Glomerular visceral epithelial cell (primary cell): ENCODE data around the gene PHLPP1.
A peak's percentile ranks its signal among the peaks of the same experiment; 100 is the strongest.

ENCODE experiments used
- DNase-seq: peaks from one replicate; pipeline ENCODE4 v3.0.0-alpha.2; 2016; ENCODE audit errors: extremely low spot score

PHLPP1 gene

DNA sequence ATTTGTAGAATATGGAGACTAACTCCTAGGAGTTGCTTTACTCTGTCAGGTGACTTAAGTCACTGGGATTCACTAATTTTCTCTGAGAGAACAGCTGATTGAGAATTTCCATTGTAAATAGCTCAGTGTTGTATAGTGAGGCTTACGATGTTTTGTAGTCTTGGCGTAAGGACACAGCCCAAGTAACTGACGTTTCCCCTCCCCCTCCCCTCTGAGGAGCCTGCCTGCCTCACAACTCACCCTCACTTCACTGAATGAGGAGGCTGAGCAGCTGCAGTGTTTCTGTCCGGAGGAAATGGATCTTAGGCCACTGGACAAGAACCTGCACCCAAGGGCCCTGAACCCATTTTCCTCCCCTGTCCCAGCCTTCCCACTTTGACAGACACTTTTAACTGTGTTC, 264.6 kb downstream of the PHLPP1 start:
- DNase-seq = no peak

DNA sequence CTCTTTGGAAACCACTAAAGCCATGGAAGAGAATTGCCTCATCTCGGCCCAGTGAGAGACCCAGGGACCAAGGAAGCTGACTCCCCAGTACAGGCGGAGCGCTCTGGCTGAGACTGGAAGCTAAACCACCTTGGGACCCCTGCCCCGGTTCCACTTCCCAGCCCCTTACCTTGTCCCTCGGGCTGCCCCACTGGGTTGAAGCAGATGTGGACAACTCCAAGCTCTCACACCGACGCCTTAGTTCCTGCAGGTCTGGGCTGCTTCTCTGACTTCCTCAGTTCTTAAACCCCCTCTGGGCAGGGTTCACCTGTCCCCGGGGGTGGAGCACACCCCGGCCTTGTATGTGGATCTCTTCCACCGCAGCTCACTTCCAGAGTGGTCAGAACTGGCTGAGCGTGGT, 266.2 kb downstream of the PHLPP1 start:
- no peak for DNase-seq

DNA sequence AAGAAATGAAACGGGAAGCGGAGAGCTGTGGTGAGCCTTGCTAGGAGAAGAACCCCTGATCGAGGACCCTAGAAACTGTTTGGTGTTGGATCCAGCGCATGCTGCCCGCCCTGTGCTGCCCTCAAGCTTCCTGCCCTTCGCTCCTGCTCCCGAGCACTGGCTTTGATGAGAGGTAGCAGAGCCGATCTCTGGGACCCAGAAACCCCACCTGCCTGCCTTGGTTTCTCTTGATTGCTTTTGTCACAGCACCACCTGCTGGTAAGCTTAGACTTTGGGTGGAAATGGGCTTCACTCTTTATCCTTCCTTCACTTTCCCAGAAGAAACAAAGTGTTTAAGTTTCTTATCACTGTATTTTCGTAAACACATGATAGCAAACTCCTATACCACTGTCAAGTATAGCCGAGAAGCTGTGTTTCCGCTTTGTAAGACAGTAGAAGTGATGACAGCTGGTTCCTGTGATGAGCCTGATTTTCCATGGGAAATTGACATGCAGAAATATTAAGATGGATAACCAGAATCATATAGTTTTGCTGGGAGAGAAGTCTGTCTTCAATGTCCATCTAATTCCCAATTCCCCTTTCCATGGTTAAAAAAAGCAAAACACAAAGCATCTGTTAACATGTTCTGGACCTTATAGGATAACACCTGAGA, 267.4 kb downstream of the PHLPP1 start:
- DNase-seq = peak; percentile 54

DNA sequence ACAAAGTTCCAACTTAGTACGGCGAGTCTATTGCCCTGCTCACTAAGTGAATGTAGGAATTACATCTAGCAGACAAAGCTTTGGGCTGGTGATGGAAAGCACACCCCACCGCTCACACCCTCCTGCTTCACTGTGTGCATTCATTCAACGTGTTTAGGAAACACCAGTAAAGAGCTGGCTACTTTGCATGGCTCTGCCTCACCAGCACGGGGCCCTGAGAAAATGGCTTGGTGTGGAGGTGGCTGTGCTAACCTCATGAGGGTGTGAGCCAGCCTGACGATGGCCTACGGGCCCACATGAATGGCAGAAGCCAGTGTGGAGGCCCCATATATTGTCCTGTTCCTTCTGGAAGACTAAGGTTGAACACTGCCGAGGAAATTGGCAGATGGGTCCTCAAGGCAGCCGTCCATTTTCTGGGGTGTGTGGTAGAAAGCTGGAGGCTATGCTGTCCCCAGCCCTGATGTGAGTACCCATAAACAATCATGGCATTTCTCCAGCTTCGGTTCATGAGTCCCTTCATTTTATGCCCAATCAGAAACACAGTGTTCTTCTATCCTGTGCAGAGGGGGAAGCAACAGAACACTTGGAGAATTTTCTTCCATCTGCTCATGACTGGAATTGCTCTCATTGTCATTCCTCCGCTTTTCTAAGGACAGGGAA, 269.4 kb downstream of the PHLPP1 start:
- DNase-seq = no peak

DNA sequence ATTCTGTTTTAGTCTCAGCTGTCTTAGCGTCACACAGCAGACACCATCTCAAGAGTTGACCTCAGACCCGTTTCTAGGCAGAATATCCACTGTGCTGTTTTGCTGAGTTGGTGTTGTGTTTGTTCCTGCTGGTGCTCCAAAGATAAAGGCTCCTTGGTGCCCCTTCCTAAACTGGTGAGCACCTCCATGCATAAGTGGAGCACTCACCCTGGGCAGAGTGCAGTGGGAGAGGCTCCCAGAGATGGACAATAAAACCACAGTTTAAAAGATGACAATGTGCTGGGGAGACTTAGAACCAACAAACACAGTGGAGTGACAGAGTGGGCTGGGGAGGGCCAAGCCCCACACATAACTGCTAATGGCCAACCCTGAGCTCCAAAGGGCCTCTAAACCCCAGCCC, 271.1 kb downstream of the PHLPP1 start:
- DNase-seq = no peak

DNA sequence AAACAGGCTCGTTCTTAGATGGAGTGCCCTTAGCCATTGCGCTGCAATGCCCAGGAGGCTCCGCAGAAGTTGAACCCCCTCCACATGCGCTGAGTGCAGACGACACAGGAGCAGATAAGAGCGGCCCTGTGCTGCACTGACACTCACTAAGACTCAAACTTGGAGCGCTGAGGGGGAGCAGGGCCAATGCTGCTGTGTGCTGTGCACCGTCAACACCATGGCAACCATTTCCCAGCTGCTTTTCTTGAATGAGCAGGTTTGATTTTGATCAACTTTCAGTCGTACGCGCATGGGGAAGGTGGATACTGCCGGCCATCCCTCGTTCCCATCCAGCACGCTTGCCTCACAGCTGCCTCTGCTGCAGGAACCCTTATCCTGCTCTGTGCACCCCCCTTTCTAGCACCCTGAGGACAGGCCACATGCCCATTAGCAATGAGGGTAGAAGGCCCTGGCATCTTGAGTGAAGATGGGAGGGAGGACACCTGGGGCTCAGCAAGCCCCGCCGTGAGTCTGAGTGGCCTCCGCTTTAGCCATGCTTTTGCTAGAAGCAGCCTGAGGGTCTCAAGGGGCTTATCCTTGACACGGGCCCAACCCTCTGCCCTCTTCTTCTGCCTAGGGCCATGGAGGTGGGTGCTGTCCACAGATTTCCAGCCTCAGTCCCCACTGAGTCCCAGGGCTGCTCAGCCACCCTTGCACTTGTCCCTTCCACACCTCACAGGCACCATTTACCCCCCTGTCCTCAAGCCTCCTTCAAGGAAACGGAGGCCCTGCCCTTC, 271.9 kb downstream of the PHLPP1 start:
- DNase-seq = no peak

DNA sequence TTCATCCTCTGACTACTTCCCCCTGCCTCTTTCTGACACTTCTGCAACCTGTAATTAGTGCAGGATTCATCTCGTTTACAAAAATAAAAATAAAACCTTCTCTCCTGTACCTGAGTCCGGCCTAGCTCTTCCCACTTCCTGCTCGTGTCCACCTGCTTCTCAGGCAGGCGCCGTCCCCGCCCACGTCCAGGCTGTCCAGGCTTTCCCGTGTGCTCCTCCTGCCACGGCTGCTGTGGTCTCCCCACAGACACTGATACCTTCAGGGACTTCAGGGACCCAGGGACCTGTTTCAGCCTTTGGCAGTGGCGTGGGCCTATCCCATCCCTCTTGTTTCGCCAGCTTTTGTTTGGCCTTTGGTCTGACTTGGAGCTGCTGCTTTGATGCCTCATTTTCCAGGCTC, 272.5 kb downstream of the PHLPP1 start:
- DNase-seq = no peak

DNA sequence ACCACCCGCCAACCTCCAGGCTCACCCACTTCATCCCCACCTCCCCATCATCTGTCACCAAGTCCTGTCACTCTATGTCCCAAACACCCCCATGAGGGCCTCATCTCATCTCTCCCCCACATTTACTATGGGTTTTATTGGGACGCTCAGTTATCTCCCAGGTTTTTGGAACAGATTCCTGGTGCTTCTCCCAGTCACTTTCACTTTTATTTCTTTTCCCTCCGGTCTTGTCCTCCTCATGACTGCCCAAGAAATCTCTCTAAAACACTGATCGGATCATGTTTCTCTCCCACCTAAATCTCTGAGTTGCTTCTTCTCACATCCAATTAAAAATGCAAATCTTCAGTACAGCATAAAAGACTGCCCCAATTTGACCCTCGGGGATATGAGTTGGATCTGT, 273.1 kb downstream of the PHLPP1 start:
- DNase-seq = no peak

DNA sequence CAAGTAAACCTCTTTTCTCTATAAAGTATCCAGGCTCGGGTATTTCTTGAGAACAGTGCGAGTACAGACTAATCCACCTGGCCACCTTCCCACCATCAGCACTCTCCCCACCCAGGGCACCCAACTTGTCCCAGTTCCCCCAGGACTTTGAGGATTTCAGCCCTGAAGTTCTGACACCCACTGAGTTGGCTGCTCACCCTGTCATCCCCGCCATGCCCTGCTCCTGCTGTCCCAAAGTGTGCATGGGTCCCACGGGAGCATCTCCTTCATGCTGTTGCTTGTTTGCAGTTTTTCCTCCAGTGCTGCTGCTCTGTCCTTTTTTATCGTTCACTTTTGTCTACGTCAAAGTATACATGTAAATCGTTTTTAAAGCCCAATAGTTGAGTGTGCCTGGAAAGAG, 273.9 kb downstream of the PHLPP1 start:
- DNase-seq = no peak

DNA sequence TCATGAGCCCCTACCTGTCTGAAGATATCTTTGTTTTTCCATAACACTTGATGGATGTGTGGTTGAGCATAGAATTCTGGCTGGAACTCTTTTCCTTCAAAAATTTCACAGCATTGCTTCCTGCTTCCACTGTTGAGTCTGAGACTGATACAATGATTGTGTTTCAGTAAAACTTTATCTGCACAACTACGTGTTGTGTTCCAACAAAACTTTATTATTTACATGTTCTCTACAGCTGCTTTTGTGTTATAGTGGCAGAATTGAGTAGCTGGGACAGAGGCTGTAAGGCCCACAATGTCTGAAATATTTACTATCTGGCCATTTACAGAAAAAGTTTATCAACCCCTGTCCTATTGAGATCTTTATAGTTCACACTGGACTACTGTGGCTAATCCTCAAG, 275.3 kb downstream of the PHLPP1 start:
- no peak for DNase-seq

DNA sequence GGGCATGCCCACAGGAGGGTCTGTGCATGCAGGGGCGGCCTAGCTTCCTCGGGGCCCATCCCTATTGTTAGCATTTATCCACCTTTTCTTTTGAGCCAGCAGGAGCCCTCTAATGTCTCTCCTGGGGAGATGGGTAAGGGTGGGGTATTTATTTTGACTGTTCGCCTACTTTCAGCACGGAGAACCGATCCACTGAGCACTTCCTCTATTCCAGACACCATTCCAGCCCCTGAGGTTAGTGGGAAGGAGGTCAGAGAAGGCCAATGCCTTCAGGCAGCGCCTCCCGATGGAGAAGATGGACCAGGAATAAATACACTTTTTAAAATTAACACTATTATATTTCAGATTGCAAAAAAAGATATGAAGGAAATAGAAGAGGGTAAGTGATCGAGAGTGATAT, 276.0 kb downstream of the PHLPP1 start:
- no peak for DNase-seq

DNA sequence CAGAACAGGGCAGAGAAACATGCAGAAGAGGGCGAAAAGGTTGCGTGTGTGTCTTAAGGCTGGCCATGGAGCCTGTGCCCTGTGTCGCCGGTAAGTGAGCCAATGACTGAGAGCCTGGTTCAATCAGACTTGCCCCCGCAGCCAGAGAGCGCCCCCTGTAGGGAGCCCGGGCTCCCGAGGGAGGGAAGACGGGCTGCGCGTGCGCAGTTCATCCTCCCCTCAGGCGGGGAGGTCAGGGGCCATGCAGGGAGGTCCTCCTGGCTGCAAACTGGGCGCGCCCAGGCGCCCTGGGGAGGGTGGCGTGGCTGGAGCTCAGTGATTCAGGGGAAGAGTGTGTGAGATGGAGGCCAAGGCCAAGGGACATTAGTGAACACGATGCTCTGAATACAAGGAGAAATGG, 276.6 kb downstream of the PHLPP1 start:
- DNase-seq = no peak

DNA sequence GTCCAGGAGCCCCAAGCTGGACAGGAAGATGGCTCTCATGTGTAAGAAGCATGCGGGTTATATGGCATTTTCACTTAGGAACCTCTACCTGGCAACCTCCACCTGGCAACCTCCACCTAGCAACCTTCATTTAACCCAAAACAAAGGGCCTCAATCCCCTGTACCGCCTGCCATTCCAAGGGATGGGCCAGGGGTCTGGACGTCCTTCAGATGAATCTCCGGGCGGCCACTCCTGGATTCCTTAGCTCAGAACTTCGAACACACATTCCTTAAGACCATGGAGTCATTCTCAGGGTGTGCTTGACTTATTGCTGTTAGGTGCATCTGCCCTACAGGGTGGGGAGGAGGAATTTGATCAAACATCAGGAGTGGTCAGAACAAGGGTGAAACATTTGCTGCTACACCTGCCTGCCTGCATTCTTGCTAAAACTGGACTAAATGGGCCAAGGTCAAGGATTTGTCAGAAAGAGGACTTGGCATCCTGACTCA, 277.6 kb downstream of the PHLPP1 start:
- DNase-seq = no peak

DNA sequence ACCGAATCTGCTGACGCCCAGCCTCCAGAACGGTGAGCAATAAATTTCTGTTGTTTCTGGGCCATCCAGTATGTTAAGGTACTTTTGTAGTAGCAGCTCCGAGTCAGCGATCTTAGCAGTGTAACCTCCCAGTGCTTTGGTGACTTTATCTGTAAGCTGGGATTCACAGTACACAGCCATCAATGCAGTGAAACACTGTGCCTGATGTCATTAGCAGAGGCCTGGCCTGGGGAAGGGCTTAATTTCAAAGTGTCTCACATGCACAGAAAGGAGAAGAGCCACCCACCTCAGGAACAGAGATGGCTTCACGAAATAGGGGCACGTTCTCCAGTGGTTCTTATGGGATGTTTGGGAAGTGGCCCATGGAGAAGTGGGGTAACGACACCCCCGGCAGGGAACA, 281.2 kb downstream of the PHLPP1 start:
- DNase-seq = no peak

DNA sequence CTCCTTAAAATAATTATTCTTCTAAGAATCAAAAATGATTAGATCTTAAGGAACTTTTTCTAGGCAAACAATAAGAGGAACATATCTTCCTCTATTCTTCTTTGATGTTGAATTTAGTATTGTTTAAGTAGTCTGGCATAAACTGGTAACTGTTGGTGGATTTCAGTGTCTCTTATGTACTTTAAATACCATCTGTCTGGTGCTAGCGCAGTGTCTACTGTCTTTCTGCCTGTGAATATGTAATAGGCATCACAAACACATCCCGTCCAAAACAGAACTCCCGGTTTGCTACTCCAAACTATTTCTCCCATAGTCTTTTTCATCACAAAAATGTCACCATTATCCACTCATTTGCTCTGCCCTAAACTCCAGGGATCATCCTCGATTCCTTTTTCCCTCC, 281.7 kb downstream of the PHLPP1 start:
- DNase-seq = no peak

DNA sequence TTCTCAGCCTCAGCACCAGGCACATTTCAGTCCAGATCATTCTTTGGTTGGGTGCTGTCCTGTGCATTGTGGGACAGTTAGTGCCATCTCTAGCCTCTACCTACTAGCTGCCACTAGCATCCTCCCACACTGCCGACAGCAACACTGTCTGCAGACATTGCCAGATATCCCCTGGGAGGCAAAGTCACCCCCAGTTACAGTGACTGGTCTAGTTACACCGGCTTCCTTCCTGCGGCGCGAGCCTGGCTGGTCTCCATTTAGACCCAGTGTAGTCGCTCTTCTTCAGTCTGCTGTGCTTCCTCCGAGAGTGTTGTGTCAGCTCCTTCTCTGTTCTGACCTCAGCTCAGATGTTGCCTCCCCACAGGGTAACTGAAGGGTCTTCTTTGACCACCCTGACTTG, 283.1 kb downstream of the PHLPP1 start:
- DNase-seq = no peak

DNA sequence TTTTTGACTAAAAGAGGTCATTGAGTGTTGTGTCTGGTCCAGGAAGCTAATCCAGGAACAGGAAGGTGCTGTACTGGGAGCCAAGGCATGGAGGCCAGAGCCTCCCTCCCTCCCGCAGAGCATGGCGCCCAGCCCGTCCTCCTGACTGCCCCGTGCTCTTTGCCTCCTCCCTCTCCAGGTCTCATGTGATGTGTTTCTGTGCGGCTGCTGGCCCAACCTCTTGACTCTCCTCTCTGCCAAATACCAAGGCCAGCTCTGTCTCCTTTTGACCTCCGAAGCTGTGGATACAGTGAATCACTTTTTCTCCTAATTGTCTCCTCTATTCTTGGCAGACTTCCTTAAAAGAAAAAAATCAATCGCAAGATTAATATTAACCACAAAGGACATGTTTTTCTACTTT, 284.1 kb downstream of the PHLPP1 start:
- DNase-seq = no peak

DNA sequence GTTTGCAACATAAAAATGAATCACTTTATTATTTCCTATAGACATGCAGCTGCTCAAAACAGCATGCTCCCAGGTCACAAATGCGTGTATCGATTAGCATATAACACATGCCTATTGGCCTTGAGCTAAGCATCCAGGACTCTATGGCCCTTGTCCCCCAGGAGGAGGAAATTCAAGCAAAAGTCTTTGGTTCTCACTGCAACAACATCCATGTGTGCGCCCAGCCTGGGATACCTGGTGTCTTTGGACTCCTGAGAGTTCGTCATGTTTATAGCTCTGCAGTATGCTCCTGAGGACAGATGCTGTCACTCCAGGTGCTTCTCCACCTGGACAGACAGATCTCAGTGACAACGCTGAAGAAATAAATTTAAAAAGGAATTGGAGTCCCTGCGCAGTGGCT, 284.6 kb downstream of the PHLPP1 start:
- DNase-seq = no peak

DNA sequence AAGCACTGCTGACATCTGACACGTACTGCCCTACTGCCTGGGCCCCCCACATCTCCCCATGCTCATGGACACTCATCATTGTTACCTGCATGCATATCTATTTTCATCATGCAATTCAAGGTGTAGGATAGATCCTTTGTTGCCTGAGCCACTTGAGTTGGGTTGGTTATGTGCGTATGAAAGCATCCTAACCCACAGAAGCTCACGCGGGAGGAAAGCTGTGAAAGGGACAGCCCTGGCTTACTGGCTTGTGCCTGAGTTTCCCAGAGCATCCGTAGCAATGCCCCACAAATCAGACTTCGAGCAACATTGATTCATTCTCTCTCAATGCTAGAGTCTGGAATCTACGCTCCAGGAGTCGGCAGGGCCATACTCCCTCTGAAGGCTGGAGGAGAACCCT, 285.5 kb downstream of the PHLPP1 start:
- no peak for DNase-seq

DNA sequence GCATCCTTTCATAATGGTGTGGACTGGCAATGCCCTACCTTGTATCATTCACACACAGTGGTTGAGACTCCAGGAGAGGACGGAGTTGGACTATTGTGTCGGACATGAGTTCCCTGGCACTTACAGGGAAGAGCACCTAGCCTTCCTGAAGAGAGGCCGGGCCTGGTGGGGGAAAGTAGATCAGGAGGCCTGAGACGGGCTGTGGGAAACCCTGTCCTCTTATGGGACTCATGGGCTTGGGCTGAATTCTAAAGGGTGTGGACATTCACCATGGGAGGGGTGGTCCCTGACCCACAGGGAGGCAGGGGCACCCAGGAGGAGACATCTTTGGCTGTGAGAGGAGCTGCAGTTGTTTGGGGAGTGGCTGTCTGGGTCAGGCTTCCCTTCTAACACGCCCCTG, 286.5 kb downstream of the PHLPP1 start:
- DNase-seq = no peak

DNA sequence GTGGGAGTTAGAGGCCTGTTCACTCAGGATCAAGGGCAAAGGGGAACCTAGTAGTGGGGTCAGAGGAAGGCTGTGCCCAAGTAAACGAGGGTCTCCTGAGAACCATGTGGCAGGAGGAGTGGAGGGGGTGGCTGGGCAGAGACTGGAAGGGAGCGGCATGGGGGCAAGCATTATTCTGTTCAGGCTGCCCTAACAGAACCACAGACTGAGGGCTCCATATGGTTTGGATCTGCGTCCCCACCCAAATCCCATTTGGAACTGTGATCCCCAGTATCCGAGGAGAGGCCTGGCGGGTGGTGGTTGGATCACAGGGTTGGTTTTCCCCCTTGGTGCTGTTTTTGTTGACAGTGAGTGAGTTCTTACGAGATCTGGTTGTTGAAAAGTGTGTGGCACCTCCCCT, 287.0 kb downstream of the PHLPP1 start:
- no peak for DNase-seq

DNA sequence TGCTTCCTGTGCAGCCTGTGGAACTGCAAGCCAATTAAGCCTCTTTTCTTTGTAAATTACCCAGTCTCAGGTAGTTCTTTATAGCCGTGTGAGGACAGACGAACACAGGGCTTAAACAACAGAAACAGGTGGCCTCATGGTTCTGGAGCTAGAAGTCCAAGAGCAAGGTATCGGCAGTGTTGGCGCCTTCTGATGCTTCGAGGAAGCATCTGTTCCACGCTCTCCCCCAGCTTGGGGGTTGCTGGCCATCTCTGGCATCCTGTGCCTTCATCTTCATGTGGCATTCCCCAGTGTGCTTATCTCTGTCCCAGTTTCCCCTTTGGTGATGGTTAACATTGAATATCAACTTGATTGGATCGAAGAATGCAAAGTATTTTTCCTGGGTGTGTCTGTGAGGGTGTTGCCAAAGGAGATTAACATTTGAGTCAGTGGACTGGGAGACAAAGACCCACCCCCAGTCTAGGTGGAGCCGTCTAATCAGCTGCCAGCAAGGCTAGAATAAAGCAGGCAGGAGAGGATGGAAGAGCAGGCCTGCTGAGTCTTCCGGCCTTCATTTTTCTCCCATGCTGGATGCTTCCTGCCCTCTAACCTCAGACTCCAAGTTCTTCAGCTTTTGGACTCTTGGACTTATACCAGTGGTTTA, 287.6 kb downstream of the PHLPP1 start:
- no peak for DNase-seq

DNA sequence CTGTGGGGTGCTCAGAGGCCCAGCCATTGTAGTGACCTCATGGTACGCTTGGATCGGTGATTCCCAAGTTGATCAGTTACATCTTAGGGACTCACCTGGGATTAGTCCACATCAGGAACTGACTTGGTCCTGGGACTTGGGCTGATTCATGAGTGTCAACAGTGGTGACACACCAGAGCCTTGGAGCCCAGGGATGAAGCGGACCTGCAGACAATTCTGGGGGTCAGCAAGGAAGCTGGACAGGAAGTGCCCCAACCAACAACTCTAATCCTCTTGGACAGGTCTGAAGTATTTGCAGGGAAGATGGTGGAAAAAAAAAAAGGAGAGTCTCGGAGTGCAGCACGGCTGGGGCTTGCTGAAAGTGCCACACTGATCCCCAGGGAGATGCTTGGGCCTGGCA, 288.6 kb downstream of the PHLPP1 start:
- no peak for DNase-seq
